ENCODE results near the gene NEDD1.

DNA sequence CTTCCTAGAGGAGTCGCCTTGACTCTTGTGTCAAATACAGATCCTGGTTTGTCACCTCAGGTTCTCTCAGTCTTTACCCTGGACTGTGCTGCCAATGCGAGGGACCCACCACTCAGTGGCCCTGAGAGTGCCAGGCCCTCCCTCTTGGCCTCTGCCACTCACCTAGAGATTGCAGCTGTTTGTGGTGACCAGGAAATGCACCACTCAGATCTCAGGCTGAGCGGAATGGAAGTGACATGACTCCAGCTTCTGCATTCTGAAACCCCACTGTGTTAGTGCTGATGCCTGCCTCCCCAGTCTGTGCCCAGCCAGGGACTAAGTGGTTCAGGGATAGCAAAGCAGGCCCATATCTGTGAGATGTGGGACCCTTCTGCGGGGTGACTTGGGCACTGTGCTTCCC lies 27.8 kb upstream of the NEDD1 start:
- TF ChIP-seq CTCF (IDR thresholded peaks at IDR 0.05) = no peak
- no peak for TF ChIP-seq ZFX (IDR thresholded peaks at IDR 0.05; ENCODE audit: borderline replicate concordance)

Measured in 22Rv1 (cell line).